ENCODE results near the gene PRMT3. TPM values are rescaled to one million over a fixed set of nuclear protein-coding genes. Genes with fewer than 3 reads are reported as not detected.

PRMT3 gene
- polyA plus RNA-seq (2013, experiment 1 of 2), result 14.5 TPM
- polyA plus RNA-seq (2013, experiment 2 of 2), result 14.7 TPM

DNA sequence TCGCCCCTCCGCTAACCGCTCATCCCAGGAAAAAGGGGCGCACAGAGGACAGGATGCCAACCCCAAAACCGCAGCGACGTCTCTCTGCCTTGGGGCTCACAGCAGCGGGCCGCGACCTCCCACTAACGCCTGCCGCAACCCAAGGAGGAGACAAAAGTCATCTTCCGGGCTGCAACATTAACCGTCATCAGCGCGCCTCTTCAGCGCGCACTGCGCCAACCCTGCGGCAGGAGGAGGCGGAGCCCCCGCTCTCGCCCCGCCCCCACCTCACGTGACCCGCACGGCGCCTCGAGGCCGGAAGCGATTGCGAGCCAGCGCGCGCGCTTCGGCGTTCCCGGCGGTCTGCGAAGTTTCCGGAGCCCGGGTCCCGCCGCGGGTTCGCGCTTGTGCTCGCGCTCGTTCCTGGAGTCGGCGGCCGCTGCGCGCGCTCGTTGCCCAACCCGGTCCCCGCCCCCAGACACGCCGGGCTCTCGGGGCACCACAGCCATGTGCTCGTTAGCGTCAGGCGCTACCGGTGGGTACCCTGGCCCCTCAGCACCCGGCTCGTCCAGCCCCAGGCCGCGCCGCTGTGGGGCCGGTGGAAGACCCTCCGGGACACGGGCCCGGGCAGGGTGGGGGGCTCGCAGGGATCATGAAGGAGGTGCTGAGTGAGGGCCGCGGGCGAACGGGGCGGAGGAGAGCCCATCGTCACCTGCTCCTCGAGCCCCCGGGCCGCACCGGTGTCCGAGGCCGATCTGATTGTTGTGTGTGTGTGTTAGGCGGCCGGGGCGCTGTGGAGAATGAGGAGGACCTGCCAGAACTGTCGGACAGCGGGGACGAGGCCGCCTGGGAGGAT is at the start of gene PRMT3:
Gene PRMT3, plus strand, starts transcription at position 456 of the 835 bp plus-strand sequence. Its CDS starts 31 bp downstream, at position 487.
- Histone ChIP-seq H4K91ac (ENCODE audit: low read depth, low read length, poor library complexity) (no peak within 1 kb of the TSS), H3K23ac (ENCODE audit: low read depth, low read length, poor library complexity) (peak within 1 kb of the TSS; percentile 99), H2AK5ac (ENCODE audit: low read depth, low read length) (peak within 1 kb of the TSS; percentile 11), H3K4ac (ENCODE audit: low read length) (peak within 1 kb of the TSS; percentile 96), H3K9ac (ENCODE audit: low read depth, low read length, poor library complexity) (peak within 1 kb of the TSS; percentile 98), H3K27me3 (ENCODE audit: control insufficient read depth in 3 of 3, insufficient read depth in 3 of 3, low read depth in 1 of 3, low read length in 3 of 3) (no peaks in the 10 kb centered on the region), H3K36me3 (replicated peaks in 1 of 2; ENCODE audit: control insufficient read depth in 2 of 2, insufficient read depth in 2 of 2, low read length in 2 of 2) (peaks cover 0 to 17% of the 10 kb centered on the region in 2 donors), H3K14ac (ENCODE audit: low read length) (peak within 1 kb of the TSS; percentile 97), H2AFZ (ENCODE audit: low read length) (peak within 1 kb of the TSS; percentile 100), H4K8ac (ENCODE audit: low read depth, low read length) (peak within 1 kb of the TSS; percentile 99), H3K4me3 (ENCODE audit: low read length in 2 of 2) (peak within 1 kb of the TSS; percentile 97 to 99), H3K4me2 (ENCODE audit: insufficient read depth, low read length, poor library complexity, severe bottlenecking) (peak within 1 kb of the TSS; percentile 95), H2BK15ac (ENCODE audit: low read length) (no peak within 1 kb of the TSS), H2BK12ac (ENCODE audit: low read length) (peak within 1 kb of the TSS; percentile 98), H2BK5ac (ENCODE audit: low read length) (peak within 1 kb of the TSS; percentile 83), H3K4me1 (ENCODE audit: control insufficient read depth in 2 of 2, insufficient read depth in 1 of 2, low read depth in 1 of 2, low read length in 2 of 2) (peaks cover 2 to 6% of the 10 kb centered on the region in 2 donors), H2BK120ac (ENCODE audit: low read depth, low read length) (peak within 1 kb of the TSS; percentile 74), H3K27ac (replicated peaks; ENCODE audit: low read length) (peak within 1 kb of the TSS; percentile 69), H3K18ac (ENCODE audit: low read length) (peak within 1 kb of the TSS; percentile 100), H3K79me1 (ENCODE audit: low read depth, low read length) (peaks cover 6% of the 10 kb centered on the region), H3K9me3 (replicated peaks in 1 of 2; ENCODE audit: control insufficient read depth in 2 of 2, insufficient read depth in 1 of 2, low read depth in 1 of 2, low read length in 2 of 2) (no peaks in the 10 kb centered on the region)
- peak; percentile 96 for DNase-seq (ENCODE audit: low spot score)
- no CpG with 5 or more reads among the region's 96 CpGs for WGBS, 2 donors (ENCODE audit: extremely low coverage in 2 of 2, insufficient read length in 2 of 2, insufficient replicate concordance in 1 of 2)

- Histone ChIP-seq H2BK5ac (ENCODE audit: low read length) (no peak overlapping the region), H2BK15ac (ENCODE audit: low read length) (no peak overlapping the region), H3K9me3 (replicated peaks in 1 of 2; ENCODE audit: control insufficient read depth in 2 of 2, insufficient read depth in 1 of 2, low read depth in 1 of 2, low read length in 2 of 2) (no peaks in the 10 kb centered on the region), H3K4ac (ENCODE audit: low read length) (no peak overlapping the region), H3K9ac (ENCODE audit: low read depth, low read length, poor library complexity) (no peak overlapping the region), H3K4me2 (ENCODE audit: insufficient read depth, low read length, poor library complexity, severe bottlenecking) (peak overlapping the region; percentile 15), H3K4me3 (ENCODE audit: low read length in 2 of 2) (no peak overlapping the region), H3K14ac (ENCODE audit: low read length) (no peak overlapping the region), H3K18ac (ENCODE audit: low read length) (peak overlapping the region; percentile 84), H3K36me3 (replicated peaks in 1 of 2; ENCODE audit: control insufficient read depth in 2 of 2, insufficient read depth in 2 of 2, low read length in 2 of 2) (no peaks in the 10 kb centered on the region), H2BK120ac (ENCODE audit: low read depth, low read length) (no peak overlapping the region), H4K8ac (ENCODE audit: low read depth, low read length) (no peak overlapping the region), H2AFZ (ENCODE audit: low read length) (peak overlapping the region; percentile 38), H3K27me3 (ENCODE audit: control insufficient read depth in 3 of 3, insufficient read depth in 3 of 3, low read depth in 1 of 3, low read length in 3 of 3) (peaks cover 0 to 52% (median 0%) of the 10 kb centered on the region in 3 experiments), H2AK5ac (ENCODE audit: low read depth, low read length) (peak overlapping the region; percentile 27), H2BK12ac (ENCODE audit: low read length) (no peak overlapping the region), H3K27ac (replicated peaks; ENCODE audit: low read length) (peak overlapping the region; percentile 51), H4K91ac (ENCODE audit: low read depth, low read length, poor library complexity) (no peak overlapping the region), H3K4me1 (ENCODE audit: control insufficient read depth in 2 of 2, insufficient read depth in 1 of 2, low read depth in 1 of 2, low read length in 2 of 2) (peaks cover 5 to 17% of the 10 kb centered on the region in 2 donors), H3K23ac (ENCODE audit: low read depth, low read length, poor library complexity) (no peak overlapping the region), H3K79me1 (ENCODE audit: low read depth, low read length) (no peaks in the 10 kb centered on the region)
- no CpG with 5 or more reads among the region's 26 CpGs for WGBS, 2 donors (ENCODE audit: extremely low coverage in 2 of 2, insufficient read length in 2 of 2, insufficient replicate concordance in 1 of 2)
- peak; percentile 67 for DNase-seq (ENCODE audit: low spot score)
These were observed 45.0 kb upstream of the PRMT3 start for GRCh38 chr11:20342347-20343141.

DNA sequence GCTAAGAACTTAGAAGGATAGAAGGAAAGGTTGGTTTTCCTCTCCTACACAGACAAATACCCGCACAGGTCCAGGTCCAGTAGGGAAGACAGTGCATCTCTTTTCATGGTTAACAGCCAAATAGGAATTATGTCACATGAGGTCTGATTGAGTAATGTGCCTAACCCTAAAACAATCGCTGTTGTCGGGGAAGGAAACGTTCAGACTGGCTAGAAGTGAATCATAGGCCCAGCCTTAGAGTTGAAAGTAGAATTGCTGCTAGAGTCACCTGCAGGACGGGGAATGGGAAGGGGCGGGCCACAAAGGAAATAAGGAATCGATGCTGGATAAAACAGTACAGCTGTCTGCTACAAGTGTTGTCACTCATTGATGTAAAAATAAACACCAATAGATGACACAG is 36.4 kb upstream of the PRMT3 start:
- no CpG with 5 or more reads among the region's 7 CpGs for WGBS, 2 donors (ENCODE audit: extremely low coverage in 2 of 2, insufficient read length in 2 of 2, insufficient replicate concordance in 1 of 2)
- Histone ChIP-seq H3K4me1 (ENCODE audit: control insufficient read depth in 2 of 2, insufficient read depth in 1 of 2, low read depth in 1 of 2, low read length in 2 of 2) (peaks cover 0 to 1% of the 10 kb centered on the region in 2 donors), H3K4me3 (ENCODE audit: low read length in 2 of 2) (no peak overlapping the region), H3K4me2 (ENCODE audit: insufficient read depth, low read length, poor library complexity, severe bottlenecking) (no peak overlapping the region), H3K14ac (ENCODE audit: low read length) (no peak overlapping the region), H2AFZ (ENCODE audit: low read length) (no peak overlapping the region), H2BK5ac (ENCODE audit: low read length) (no peak overlapping the region), H3K27me3 (ENCODE audit: control insufficient read depth in 3 of 3, insufficient read depth in 3 of 3, low read depth in 1 of 3, low read length in 3 of 3) (peaks cover 0 to 7% (median 0%) of the 10 kb centered on the region in 3 experiments), H3K18ac (ENCODE audit: low read length) (no peak overlapping the region), H2BK120ac (ENCODE audit: low read depth, low read length) (no peak overlapping the region), H3K23ac (ENCODE audit: low read depth, low read length, poor library complexity) (no peak overlapping the region), H2BK12ac (ENCODE audit: low read length) (no peak overlapping the region), H4K8ac (ENCODE audit: low read depth, low read length) (no peak overlapping the region), H3K36me3 (replicated peaks in 1 of 2; ENCODE audit: control insufficient read depth in 2 of 2, insufficient read depth in 2 of 2, low read length in 2 of 2) (no peaks in the 10 kb centered on the region), H3K27ac (replicated peaks; ENCODE audit: low read length) (no peak overlapping the region), H3K9me3 (replicated peaks in 1 of 2; ENCODE audit: control insufficient read depth in 2 of 2, insufficient read depth in 1 of 2, low read depth in 1 of 2, low read length in 2 of 2) (no peaks in the 10 kb centered on the region), H2AK5ac (ENCODE audit: low read depth, low read length) (no peak overlapping the region), H3K79me1 (ENCODE audit: low read depth, low read length) (no peaks in the 10 kb centered on the region), H3K4ac (ENCODE audit: low read length) (no peak overlapping the region), H4K91ac (ENCODE audit: low read depth, low read length, poor library complexity) (no peak overlapping the region), H2BK15ac (ENCODE audit: low read length) (no peak overlapping the region), H3K9ac (ENCODE audit: low read depth, low read length, poor library complexity) (no peak overlapping the region)
- no peak for DNase-seq (ENCODE audit: low spot score)
